Mononuclear cell (primary cell): ENCODE results near the gene CIDEC. TPM values are rescaled to one million over a fixed set of nuclear protein-coding genes. Genes with fewer than 3 reads are reported as not detected.

Source experiments
- H3K27me3 ChIP-seq: 2 replicates; pipeline ENCODE4 v1.6.0; 2011; ENCODE audit warnings: low read length, control low read depth; ENCODE audit not compliant: insufficient read depth
- H3K4me1 ChIP-seq: 2 replicates; pipeline ENCODE4 v1.5.1; 2011; ENCODE audit warnings: mild to moderate bottlenecking, low read length, control low read depth; ENCODE audit not compliant: insufficient read depth
- H3K4me3 ChIP-seq: 2 replicates; pipeline ENCODE4 v1.5.1; 2011; ENCODE audit warnings: mild to moderate bottlenecking, low read length, moderate library complexity
- H3K9me3 ChIP-seq: 2 replicates; pipeline ENCODE4 v1.5.1; 2011; ENCODE audit warnings: low read depth, mild to moderate bottlenecking, control low read depth, low read length
- total RNA-seq: library from RNA; depleted of rRNA; stranded (reverse); fragments of >200 nt; gene quantifications from one replicate; pipeline ENCODE4 v1.2.3, GENCODE V29; 2012

Gene CIDEC
- not detected for total RNA-seq

GRCh38 chr3:9879830-9880549 lies at the start of gene CIDEC:
CIDEC (minus strand) TSS chr3:9880253; CDS start chr3:9878486, 1,767 bp downstream.
- H3K27me3 ChIP-seq = no peaks in the 10 kb centered on the region
- no peak within 1 kb of the TSS for H3K4me3 ChIP-seq
- H3K9me3 ChIP-seq = no peaks in the 10 kb centered on the region
- no peaks in the 10 kb centered on the region for H3K4me1 ChIP-seq

GRCh38 chr3:9928158-9928557 lies 48.1 kb upstream of the CIDEC start:
- Histone ChIP-seq H3K4me1 (peaks cover 10% of the 10 kb centered on the region), H3K9me3 (no peaks in the 10 kb centered on the region), H3K4me3 (no peak overlapping the region), H3K27me3 (no peaks in the 10 kb centered on the region)

GRCh38 chr3:9918261-9919038 lies 38.4 kb upstream of the CIDEC start:
- H3K4me3 ChIP-seq = no peak overlapping the region
- H3K9me3 ChIP-seq = no peaks in the 10 kb centered on the region
- H3K27me3 ChIP-seq = no peaks in the 10 kb centered on the region
- H3K4me1 ChIP-seq = peaks cover 29% of the 10 kb centered on the region

GRCh38 chr3:9917820-9918219 lies 37.8 kb upstream of the CIDEC start:
- no peaks in the 10 kb centered on the region for H3K9me3 ChIP-seq
- peaks cover 31% of the 10 kb centered on the region for H3K4me1 ChIP-seq
- H3K4me3 ChIP-seq = no peak overlapping the region
- no peaks in the 10 kb centered on the region for H3K27me3 ChIP-seq

GRCh38 chr3:9916734-9917680 lies 37.0 kb upstream of the CIDEC start, which contains the start of gene IL17RC:
IL17RC (plus strand) TSS chr3:9917098; CDS start chr3:9917316, 218 bp downstream.
- Histone ChIP-seq H3K27me3 (no peaks in the 10 kb centered on the region), H3K9me3 (no peaks in the 10 kb centered on the region), H3K4me1 (peaks cover 38% of the 10 kb centered on the region), H3K4me3 (peak within 1 kb of the TSS; percentile 42)

- Histone ChIP-seq H3K4me3 (no peak overlapping the region), H3K4me1 (peaks cover 40% of the 10 kb centered on the region), H3K27me3 (no peaks in the 10 kb centered on the region)
These were observed 36.3 kb upstream of the CIDEC start for GRCh38 chr3:9916346-9916733.

GRCh38 chr3:9915254-9916141 lies 35.4 kb upstream of the CIDEC start:
- Histone ChIP-seq H3K9me3 (no peaks in the 10 kb centered on the region), H3K4me1 (peaks cover 40% of the 10 kb centered on the region), H3K4me3 (peak overlapping the region; percentile 42), H3K27me3 (no peaks in the 10 kb centered on the region)

More at GRCh38 chr3:9916346-9916733, 36.3 kb upstream of the CIDEC start:
- H3K9me3 ChIP-seq = no peaks in the 10 kb centered on the region

GRCh38 chr3:9914559-9915253 lies 34.7 kb upstream of the CIDEC start:
- H3K4me3 ChIP-seq = peak overlapping the region; percentile 42

GRCh38 chr3:9914011-9914410 lies 34.0 kb upstream of the CIDEC start:
- H3K9me3 ChIP-seq = no peaks in the 10 kb centered on the region
- peaks cover 40% of the 10 kb centered on the region for H3K4me1 ChIP-seq
- no peak overlapping the region for H3K4me3 ChIP-seq
- H3K27me3 ChIP-seq = no peaks in the 10 kb centered on the region

More at GRCh38 chr3:9914559-9915253, 34.7 kb upstream of the CIDEC start:
- H3K27me3 ChIP-seq = no peaks in the 10 kb centered on the region
- H3K4me1 ChIP-seq = peaks cover 40% of the 10 kb centered on the region
- no peaks in the 10 kb centered on the region for H3K9me3 ChIP-seq

- H3K27me3 ChIP-seq = no peaks in the 10 kb centered on the region
- no peak overlapping the region for H3K4me3 ChIP-seq
- no peaks in the 10 kb centered on the region for H3K9me3 ChIP-seq
- H3K4me1 ChIP-seq = peaks cover 40% of the 10 kb centered on the region
These were observed 33.5 kb upstream of the CIDEC start for GRCh38 chr3:9913601-9914000.

- H3K4me3 ChIP-seq = no peak overlapping the region
These were observed 32.4 kb upstream of the CIDEC start for GRCh38 chr3:9912294-9912935.

GRCh38 chr3:9911863-9912262 lies 31.8 kb upstream of the CIDEC start:
- Histone ChIP-seq H3K4me3 (no peak overlapping the region), H3K9me3 (no peaks in the 10 kb centered on the region), H3K4me1 (peaks cover 38% of the 10 kb centered on the region), H3K27me3 (no peaks in the 10 kb centered on the region)

More at GRCh38 chr3:9912294-9912935, 32.4 kb upstream of the CIDEC start:
- Histone ChIP-seq H3K4me1 (peaks cover 40% of the 10 kb centered on the region), H3K9me3 (no peaks in the 10 kb centered on the region), H3K27me3 (no peaks in the 10 kb centered on the region)
